Fibroblast of the conjunctiva (primary cell): ENCODE results near the gene FBXL17.
A peak's percentile ranks its signal among the peaks of the same experiment; 100 is the strongest.

ENCODE experiments used
- DNase-seq: peaks from one replicate; pipeline ENCODE4 v3.0.0-alpha.2; 2010; ENCODE audit warnings: low read depth

Gene FBXL17

DNA sequence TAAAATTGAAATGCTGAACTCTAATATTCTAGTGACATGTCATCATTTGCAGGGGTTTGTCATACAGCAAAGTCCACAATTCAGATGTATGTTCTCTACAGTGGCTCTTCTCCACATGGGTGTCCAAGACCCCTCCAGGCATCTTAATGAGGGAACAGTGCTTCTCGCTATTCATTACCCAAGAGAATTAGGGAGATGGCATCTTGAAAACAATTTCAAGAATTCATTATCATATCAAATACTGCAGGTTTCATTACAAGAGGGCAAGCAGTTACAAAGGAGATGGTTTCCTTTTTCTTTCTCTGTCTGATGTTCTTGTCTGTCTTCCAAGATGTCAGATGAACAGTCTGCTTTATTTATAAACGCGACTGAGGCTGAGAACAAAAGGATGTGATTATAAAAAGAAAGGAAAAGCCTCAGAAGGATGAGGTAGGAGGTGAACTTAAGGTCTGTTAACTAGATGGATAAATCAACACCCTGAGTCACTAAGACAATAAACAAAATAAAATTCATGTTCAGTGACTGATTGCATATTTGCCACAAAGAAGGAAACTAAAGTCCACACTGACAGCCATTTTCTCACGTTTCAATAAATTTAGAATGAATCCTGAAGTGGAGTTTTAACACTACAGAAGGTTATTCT, 384.4 kb downstream of the FBXL17 start:
- DNase-seq, result no peak

DNA sequence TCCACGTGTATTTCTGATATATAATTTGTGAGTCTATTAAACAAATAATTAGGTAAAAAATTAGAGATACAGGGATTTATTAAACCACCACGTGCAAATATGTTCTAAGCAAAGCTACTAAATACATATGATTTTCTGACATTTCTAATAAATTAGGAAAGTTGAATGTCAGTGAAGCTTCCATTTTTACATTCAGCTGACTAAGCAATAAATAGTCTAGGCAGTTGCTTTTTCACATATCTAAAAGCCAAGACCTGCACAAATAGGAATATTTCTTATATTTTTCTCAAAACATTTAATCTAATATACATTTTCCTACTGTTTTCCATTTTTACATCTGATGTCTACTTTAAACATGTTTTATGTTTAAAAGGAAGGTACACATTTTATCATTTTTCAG, 388.6 kb downstream of the FBXL17 start:
- DNase-seq, result no peak

DNA sequence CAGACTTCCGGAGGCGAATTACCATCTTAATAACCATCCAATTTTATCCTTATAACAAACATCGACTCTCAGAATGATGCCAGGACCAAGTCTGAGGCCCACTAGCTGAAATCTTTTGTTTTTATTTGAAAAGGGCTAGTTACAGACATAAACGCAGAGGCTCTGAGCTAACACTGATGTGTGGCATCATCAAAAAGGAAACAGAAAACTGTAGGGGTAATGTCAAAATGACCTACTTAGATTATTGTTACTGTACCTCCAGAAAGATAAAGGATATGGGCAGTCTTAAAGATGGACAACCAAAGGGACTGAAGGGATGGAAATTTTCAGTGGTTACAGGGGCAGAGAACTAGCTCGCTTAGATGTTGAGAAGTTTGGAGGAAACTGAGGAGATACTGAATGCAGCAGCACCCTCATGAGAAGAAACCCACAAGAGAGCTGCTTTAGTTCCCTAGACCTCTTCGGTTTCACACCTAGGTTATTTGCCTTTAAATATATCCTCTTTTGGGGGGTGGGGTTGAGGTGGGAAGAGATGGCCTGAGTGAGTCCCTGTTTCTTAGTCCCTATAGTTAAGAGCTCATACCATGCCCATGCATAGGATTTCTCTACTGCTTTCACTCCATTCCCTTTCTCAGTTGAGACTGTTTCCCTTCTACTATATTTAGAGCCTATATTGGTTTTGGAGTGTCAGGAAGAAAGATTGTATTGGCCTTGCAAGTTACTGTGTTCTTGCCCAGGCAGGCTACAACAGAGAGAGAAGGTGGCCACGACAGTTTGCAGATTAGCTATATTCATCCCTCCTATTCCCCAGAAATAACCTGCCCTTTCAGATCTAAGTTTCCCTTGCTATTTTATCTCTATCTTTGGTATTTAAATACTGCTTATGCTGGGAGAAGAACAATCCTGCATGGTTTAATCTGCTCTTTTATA, 390.8 kb downstream of the FBXL17 start:
- no peak for DNase-seq

DNA sequence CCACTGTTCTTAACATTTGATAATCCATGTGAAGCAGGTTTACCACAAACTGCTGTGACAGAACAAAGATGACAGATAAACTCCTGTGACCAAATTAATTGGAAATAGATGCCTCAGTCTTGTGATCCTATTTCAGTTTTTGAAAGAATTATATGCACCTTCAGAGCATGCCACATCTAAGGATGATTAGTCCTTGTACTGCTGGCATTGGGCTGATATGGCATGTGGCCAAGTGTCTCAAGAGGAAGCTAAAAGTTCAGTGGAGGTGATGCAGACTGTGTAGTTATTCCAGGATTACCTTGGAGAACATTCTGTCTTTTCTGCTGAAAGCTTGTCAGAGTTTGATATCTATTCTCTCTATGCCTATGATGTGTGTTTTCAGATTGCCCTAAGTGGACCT, 396.8 kb downstream of the FBXL17 start:
- no peak for DNase-seq

DNA sequence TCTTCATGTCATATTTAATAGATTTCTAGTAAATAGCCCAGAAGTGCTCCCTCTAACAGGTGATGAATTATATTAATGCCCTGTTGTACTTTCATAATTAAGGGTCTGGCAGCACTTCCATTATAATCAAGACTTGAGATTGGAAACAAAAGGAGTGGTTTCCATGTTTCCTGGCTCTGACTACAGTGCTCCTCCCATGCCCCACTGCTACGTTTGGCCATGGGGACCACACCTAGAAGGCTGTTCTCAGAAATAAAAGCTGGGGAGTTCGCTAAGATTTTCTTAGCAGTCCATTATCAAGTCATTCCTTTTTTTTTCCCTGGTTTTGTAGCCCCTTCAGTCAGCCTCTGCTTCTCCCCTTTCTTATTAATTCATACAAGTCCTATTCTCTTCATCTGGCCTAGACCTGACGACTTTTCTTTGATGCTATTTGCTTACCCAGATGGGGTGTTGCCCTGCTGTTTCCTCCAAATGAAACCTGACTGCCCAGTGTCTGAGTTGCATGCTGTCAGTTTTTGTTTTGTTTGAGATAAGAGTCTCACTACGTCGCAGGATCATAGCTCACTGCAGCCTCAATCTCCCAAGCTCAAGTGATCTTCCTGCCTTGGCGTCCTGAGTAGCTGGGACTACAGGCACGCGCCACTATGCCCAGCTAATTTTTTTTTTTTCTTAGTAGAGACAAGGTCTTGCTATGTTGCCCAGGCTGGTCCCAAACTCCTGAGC, 399.0 kb downstream of the FBXL17 start:
- DNase-seq, result no peak

DNA sequence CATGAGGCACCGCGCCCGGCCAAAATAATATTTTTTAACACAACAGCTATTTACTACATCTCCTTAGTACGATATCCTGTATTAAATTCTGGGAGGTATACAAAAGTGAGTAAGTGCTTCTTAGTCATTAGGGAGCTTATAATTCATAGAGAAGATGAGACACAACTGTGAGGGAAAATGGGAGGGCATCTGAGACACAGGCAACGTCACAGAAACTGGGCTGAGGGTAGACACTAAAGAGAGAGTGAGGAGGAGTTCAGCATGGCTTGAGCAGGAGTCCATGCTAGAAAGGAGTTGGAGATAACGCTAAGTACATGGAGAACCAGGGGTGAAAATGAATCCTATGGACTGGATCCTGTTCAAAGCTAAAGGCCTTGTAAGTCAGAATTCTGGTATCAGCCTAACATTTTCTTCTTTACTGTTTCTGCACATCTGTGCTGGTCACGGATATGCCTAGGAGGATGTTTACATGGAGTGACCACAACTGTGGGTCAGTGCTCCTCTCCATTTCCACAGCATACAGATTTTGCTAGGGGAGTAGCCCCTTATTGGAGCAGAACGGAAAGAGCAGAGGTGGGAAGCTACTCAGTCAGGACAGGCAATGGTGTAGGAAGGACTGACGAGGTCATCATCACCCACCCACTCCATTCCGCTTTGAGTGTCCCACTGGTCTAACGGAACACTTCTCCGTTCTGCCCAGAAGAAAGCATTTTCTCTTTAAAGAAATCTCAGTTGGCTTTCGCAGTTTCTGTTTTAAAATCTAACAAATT, 400.8 kb downstream of the FBXL17 start:
- no peak for DNase-seq

DNA sequence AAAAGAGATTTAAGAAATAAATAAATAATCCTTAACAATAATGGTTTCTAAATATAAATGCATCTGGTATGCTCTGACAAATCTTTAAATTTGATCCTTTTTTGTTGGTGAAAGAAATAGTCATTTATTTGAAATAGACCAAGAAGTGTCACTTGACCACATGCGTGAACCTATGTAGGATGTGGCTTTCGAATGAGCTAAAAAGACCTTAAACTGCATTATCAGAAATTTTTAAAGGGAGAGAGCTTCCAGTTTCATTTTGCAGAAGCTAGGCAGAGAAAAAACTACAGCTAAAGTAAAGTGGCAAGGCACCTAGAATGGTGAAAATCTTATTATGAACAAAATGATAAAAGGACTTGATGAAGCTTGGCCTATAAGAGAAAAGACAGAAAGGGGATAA, 402.0 kb downstream of the FBXL17 start:
- no peak for DNase-seq

DNA sequence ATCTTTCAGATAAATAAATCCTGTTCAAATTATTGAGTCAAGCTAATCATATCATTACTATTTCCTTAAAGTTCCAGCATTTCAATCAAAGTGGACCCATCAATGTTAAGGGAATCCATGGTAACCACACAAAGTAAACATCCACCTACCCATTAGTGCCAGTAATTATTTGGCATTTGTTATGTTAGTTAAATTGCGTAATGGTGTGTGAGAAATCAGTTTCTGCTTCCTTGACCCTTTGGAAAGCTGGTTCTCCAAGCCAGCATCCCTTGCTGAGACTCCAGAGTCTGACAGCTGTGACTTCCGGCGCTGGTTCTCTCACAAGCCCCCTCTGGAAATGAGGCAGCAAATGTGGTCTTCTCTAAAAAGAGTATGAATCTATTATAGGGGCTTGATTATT, 402.6 kb downstream of the FBXL17 start:
- no peak for DNase-seq

DNA sequence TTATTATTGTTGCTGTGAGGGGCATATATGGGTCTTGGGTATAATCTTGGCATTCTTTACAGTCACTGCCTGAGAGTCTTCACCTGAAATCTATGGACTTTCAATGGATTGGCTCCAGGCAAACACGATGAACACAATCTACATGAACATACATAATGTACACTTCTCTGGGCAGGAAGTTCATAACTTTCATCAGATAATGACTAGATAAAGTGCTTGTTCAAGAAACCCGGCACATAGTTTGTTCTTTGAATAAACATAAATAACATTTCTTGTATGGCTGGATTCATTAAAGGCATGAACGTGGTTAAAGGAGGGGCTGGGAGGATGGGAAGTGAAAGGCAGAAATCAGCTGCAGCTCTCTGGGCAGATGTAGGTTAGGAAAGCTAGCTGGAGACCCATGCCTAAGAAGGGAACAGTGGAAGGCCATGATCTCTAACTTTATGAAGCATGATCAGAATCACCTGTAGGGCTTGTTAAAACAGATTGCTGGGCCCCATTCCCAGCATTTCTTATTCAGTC, 404.3 kb downstream of the FBXL17 start:
- DNase-seq, result no peak

DNA sequence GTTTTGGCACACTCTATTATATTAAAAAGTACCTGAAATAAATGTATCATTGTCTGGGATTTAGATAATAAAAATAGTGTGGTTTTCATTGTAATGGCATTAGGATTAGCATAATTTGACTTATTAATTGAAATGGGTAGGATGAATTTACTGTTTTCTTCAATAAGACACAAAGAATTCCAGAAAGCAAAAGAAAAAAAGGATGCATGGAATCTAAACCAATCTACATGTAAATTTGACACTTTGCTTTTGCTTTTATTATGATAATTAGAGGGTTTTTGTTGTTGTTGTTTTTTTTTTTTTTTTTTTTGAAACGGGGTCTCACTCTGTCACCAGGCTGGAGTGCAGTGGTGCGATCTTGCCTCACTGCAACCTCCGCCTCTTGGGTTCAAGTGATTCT, 406.3 kb downstream of the FBXL17 start:
- no peak for DNase-seq

DNA sequence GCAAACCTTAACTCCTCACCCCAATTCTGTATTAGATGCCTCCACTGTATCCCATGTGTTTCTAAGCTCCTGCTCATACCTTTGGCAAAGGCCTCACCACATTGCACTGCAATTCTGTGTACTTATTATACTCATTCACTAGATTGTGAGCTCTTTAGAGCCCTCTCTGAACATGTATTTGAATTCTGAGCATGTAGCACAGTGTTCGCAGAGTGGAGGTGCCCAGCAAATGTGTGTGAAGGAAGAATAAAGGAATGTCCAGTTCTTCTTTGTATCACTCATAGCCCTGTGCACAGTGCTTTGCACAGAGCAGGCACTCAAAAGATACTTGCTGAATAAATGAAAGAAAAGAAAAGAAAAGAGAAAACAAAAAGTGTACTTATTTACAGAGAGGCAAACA, 410.1 kb downstream of the FBXL17 start:
- DNase-seq, result no peak

DNA sequence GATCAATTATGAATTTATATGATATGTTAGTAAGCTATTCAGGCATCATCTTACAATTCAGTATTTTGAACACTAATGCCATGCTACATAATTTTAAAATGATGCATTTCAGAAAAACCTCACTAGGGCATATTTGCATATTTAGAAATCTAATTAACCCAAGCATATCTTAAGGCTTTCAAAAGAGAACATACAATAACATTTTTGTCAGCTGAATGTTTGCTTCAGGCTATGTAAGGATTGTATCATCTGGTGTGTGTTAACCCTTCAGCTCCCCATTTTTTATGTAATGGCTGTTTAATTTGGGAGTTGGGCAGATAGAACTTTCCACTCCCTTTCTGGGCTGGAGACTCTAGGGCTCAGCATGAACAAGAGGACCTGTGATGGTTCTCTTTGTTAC, 412.1 kb downstream of the FBXL17 start:
- no peak for DNase-seq

DNA sequence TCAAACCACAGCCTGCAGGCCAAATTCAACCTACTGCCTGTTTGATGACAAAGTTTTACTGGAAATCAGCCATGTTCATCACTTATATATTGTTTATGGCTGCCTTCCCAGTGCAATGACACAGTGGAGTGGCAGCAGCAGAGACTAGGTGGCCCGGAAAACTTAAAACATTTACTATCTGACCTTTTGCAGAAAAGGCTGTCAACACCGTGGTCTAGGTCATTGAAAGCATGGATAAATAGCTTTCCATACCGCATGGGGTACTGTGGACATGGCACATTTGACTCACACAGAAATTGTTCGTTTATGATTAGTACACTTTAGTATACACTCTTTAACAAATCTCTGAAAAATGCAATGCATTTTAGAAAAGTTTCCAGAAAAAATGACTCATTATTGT, 412.9 kb downstream of the FBXL17 start:
- DNase-seq, result peak; percentile 36

DNA sequence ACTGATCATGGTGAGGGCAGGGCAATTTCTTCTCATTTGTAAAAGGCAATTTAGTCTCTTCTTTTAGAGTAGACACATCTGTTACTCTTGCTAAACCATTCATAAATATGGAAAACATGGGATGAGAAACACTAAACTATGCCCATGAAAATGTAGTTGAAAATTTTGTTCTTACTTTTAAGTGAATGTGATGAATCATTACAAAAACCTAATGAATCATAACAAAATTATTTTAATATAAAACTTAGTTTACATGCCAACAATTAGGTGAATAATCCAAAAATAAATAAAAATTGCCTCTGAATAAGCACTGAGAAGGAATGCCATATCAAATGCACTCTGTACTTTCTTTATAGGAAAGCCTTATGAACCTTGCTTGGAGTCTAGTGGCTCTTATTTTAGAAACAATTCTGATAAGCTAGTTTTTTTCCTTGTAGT, 413.5 kb downstream of the FBXL17 start:
- DNase-seq, result no peak

DNA sequence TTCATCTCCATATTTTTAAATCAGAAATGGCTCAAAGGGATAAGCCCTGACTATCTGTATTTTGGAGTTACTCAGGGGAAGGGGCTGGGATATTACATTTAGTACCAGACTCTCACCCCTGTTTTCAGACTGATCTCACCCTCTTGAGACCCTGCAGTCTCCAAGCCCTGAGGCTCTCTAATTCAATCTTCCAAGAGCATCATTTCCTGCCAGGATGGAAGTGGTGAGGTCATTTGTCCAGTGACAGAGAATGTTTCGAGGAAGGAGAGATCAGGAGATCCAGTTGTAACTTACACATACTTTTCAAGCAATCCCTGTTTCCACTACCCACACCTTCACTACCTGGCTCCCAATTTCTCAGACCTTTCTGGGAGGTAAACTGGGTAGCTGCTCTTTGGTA, 415.7 kb downstream of the FBXL17 start:
- no peak for DNase-seq

DNA sequence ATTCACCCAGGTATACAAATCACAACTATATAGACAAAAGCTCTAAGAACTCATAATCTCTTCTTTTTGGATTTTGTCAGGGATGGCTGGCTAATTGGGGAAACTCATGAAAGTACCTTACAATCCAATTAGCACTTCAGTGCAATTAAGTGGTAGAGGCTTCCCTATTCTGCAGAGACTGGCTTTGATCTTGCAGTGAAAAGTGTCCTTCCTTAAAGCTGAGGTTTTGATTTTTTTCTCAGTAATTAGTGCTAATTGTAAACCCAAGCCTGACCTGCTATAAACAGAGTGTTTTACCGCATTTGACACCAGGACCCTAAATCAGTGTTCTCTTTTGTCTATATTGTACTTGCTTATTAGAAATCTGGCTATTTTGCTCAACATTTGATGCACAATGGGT, 417.2 kb downstream of the FBXL17 start:
- DNase-seq, result no peak

DNA sequence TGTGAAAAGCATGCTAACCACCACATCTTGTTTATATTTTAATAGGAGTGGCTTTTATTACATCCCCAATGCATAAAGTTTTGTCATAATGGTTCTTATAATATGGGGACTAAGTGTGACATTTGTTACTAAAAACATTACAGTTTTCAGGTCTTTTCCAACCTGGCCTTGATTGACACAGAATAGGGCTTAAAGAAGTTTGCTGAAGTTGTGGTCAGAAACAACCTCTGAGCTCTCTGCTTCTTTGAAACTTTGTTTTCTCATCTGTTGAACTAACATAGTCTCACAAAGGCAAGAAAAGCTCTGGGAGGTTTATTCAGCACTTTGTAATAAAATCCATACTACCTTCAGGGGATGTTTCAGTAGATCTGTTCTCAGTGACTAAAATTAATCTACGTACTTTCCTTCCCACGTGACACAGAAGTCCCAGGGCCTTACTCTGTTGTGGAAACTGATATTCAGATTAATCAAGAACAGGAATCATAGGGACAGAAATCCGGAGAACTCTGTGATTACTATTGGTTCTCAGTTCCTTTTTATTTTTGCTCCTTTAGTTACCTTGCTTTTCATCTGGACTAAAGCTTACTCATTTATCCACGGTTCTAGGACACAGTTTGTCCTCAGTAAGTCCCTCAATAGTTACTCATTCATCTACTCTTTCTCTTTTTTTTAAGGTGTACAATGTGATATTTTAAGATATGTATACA, 422.2 kb downstream of the FBXL17 start:
- no peak for DNase-seq

DNA sequence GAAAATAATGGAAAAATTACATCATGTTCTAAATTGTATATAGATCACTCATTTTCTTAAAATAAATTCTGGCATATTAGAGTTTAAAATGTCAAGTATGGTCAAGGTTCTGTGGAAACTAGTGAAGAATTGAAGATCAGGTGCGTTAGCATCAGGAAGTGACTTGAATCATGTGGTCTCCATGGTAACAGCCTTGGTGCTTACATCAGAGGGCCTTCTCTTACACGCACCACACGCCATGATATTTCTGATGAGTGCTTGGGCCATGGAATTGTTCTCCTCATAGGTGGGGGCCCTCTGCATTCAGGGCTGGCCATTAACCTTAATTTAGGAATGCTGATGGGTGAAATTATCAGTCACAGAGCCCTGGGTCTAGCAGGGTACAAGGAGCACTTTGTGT, 423.0 kb downstream of the FBXL17 start:
- no peak for DNase-seq

DNA sequence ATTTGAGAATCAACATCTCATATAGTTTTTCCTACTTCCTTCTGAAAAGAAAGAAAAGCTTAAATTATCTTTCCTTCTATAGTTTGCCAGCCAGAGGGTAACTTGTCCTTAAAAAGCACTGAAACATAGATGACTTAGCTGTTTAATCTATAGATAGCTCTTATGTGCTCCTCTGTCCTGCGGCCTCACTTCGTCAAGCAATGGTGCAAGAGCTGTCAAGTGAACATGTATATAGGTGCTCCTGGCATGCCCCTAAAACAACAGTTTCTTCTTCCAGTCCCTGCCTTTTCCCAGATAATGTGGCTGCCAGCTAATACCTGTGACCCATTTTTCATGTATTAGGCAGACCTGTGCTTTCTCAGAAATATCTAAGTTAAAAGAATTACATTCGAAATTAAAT, 423.5 kb downstream of the FBXL17 start:
- no peak for DNase-seq

DNA sequence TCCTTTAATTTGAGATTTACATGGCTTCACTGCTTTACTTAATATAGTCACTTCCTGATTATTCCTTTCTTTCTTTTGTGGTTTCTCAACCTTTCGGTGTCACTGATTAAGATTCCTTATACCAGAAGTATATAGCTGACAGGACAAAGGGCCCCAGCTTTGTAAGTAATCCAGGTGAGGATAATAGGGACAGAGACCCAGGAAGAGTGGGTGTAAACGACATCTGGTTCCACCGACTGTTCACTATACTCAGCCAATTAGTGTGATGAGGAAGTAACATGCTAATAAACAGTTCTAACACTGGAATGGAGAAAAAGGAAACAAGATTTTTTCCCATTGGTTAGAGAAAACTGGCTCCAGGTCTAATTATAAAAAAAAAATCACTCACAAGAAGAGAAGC, 424.8 kb downstream of the FBXL17 start:
- no peak for DNase-seq

DNA sequence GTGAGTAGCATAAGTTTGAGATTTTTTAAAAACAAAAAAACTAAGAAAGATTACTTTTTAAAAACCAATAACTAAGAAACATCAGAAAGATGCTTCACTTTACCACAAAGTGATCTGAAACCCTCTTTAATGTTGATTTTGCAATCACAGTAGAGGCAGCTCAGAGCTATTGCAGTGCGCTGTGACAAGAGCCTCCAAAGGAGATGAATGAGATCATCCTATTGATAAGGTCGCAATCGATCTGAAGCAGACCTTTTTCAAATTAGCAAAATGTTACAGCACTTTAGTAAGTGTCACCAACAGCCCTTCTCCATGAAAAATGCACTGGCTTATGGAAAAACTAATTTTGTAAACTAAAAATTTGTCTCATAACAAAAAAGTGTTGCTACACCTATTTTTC, 426.6 kb downstream of the FBXL17 start:
- no peak for DNase-seq
